Measurements from ENCODE around the gene RBM12. TPM values are rescaled to one million over a fixed set of nuclear protein-coding genes. Genes with fewer than 3 reads are reported as not detected.

Gene RBM12
- total and polyA plus RNA-seq, 2 experiments from 2014 or later = 18.5 to 36.0 TPM

DNA sequence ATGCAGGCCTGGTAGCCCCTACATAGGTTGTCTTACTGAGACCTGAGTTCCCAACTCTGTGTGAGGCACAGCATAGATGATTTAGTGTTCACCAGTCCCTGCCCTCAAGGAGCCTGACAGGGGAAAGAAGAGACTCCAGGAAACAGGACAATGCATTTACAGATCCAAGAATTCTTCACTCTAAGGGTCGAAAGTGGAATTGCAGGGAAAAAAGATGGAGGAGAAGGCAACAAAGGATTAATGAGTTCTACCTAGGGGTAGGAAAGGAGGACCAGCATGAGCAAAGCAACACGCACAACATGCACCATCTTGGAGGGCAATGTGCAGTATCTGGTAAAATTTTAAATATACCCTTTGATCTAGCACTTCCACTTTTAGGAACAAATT lies 43.1 kb downstream of the RBM12 start:
- no peak for DNase-seq
- 96 to 97% methylated on average over 2 of the region's 2 CpGs for WGBS, 2 experiments (ENCODE audit: low coverage in 1 of 2, low lambda C conversion rate in 2 of 2, missing lambda C conversion rate in 2 of 2)
- H3K9ac ChIP-seq = no peak overlapping the region
- no peaks in the 10 kb centered on the region for H3K9me2 ChIP-seq (ENCODE audit: insufficient read depth)
- H2AFZ ChIP-seq = no peak overlapping the region
- H3K9me3 ChIP-seq (ENCODE audit: low read depth) = no peaks in the 10 kb centered on the region
- peaks cover 10% of the 10 kb centered on the region for H3K4me1 ChIP-seq (ENCODE audit: insufficient read depth)
- H3K79me2 ChIP-seq (ENCODE audit: insufficient read depth) = no peaks in the 10 kb centered on the region
- H3K4me2 ChIP-seq (ENCODE audit: unreplicated experiment) = no peak overlapping the region
- H3K4me3 ChIP-seq = no peak overlapping the region
- no peaks in the 10 kb centered on the region for H3K27me3 ChIP-seq (replicated peaks; ENCODE audit: insufficient read depth)
- no peak overlapping the region for H3K27ac ChIP-seq
- no peak for TF ChIP-seq EZH2phosphoT487 (IDR thresholded peaks at IDR 0.05; ENCODE audit: insufficient read depth, low read depth)
- TF ChIP-seq EZH2 (IDR thresholded peaks at IDR 0.05; ENCODE audit: insufficient read depth, poor library complexity, severe bottlenecking) = no peak
- peaks cover 29% of the 10 kb centered on the region for H3F3A ChIP-seq (ENCODE audit: insufficient read depth)
- H3K36me3 ChIP-seq (ENCODE audit: low read depth) = peaks cover 10% of the 10 kb centered on the region; the same call in 1 of the 2 replicates
- no peaks in the 10 kb centered on the region for H4K20me1 ChIP-seq (ENCODE audit: insufficient read depth)
- in situ Hi-C loops (cut with MboI) = no loop called here

- no peak overlapping the region for H3K4me2 ChIP-seq (ENCODE audit: unreplicated experiment)
- peaks cover 7% of the 10 kb centered on the region; the same call in 1 of the 2 replicates for H3K36me3 ChIP-seq (ENCODE audit: low read depth)
- 75% methylated on average over 11 of the region's 11 CpGs for WGBS, 2 experiments (ENCODE audit: low coverage in 1 of 2, low lambda C conversion rate in 2 of 2, missing lambda C conversion rate in 2 of 2)
- H3K27ac ChIP-seq = no peak overlapping the region
- in situ Hi-C loops (cut with MboI) = no loop called here
- H2AFZ ChIP-seq = no peak overlapping the region
- TF ChIP-seq EZH2 (IDR thresholded peaks at IDR 0.05; ENCODE audit: insufficient read depth, poor library complexity, severe bottlenecking) = no peak
- TF ChIP-seq EZH2phosphoT487 (IDR thresholded peaks at IDR 0.05; ENCODE audit: insufficient read depth, low read depth) = no peak
- no peaks in the 10 kb centered on the region for H3K9me2 ChIP-seq (ENCODE audit: insufficient read depth)
- no peaks in the 10 kb centered on the region for H3K9me3 ChIP-seq (ENCODE audit: low read depth)
- H3K79me2 ChIP-seq (ENCODE audit: insufficient read depth) = no peaks in the 10 kb centered on the region
- H4K20me1 ChIP-seq (ENCODE audit: insufficient read depth) = no peaks in the 10 kb centered on the region
- H3K9ac ChIP-seq = no peak overlapping the region
- no peak overlapping the region for H3K4me3 ChIP-seq
- H3K27me3 ChIP-seq (replicated peaks; ENCODE audit: insufficient read depth) = no peaks in the 10 kb centered on the region
- H3K4me1 ChIP-seq (ENCODE audit: insufficient read depth) = peaks cover 10% of the 10 kb centered on the region
- DNase-seq = no peak
- H3F3A ChIP-seq (ENCODE audit: insufficient read depth) = peaks cover 29% of the 10 kb centered on the region
Observed at GRCh38 chr20:35620818-35621559, 43.7 kb downstream of the RBM12 start.

- TF ChIP-seq EZH2phosphoT487 (IDR thresholded peaks at IDR 0.05; ENCODE audit: insufficient read depth, low read depth) = no peak
- TF ChIP-seq EZH2 (IDR thresholded peaks at IDR 0.05; ENCODE audit: insufficient read depth, poor library complexity, severe bottlenecking) = no peak
- H3K36me3 ChIP-seq (ENCODE audit: low read depth) = no peaks in the 10 kb centered on the region
- H3K27me3 ChIP-seq (replicated peaks; ENCODE audit: insufficient read depth) = no peaks in the 10 kb centered on the region
- no peaks in the 10 kb centered on the region for H4K20me1 ChIP-seq (ENCODE audit: insufficient read depth)
- peak; percentile 86 for DNase-seq
- H3K9me2 ChIP-seq (ENCODE audit: insufficient read depth) = no peaks in the 10 kb centered on the region
- peaks cover 25% of the 10 kb centered on the region for H3F3A ChIP-seq (ENCODE audit: insufficient read depth)
- H3K4me3 ChIP-seq = peak overlapping the region; percentile 72
- peak overlapping the region; percentile 83 for H3K4me2 ChIP-seq (ENCODE audit: unreplicated experiment)
- H3K27ac ChIP-seq = no peak overlapping the region
- WGBS, 2 experiments (ENCODE audit: low coverage in 1 of 2, low lambda C conversion rate in 2 of 2, missing lambda C conversion rate in 2 of 2) = 6 to 8% methylated on average over 37 to 49 of the region's 49 CpGs
- H3K9me3 ChIP-seq (ENCODE audit: low read depth) = no peaks in the 10 kb centered on the region
- peak overlapping the region; percentile 36 for H3K9ac ChIP-seq
- in situ Hi-C loops (cut with MboI) = no loop called here
- H3K4me1 ChIP-seq (ENCODE audit: insufficient read depth) = peaks cover 10% of the 10 kb centered on the region
- peak overlapping the region; percentile 54 for H2AFZ ChIP-seq
- H3K79me2 ChIP-seq (ENCODE audit: insufficient read depth) = no peaks in the 10 kb centered on the region
Observed at GRCh38 chr20:35619196-35620095, 45.3 kb downstream of the RBM12 start.

- WGBS, 2 experiments (ENCODE audit: low coverage in 1 of 2, low lambda C conversion rate in 2 of 2, missing lambda C conversion rate in 2 of 2) = 1 to 3% methylated on average over 29 to 32 of the region's 35 CpGs
- no peak overlapping the region for H3K27ac ChIP-seq
- H3F3A ChIP-seq (ENCODE audit: insufficient read depth) = peaks cover 25% of the 10 kb centered on the region
- no peak for TF ChIP-seq EZH2 (IDR thresholded peaks at IDR 0.05; ENCODE audit: insufficient read depth, poor library complexity, severe bottlenecking)
- no peak for TF ChIP-seq EZH2phosphoT487 (IDR thresholded peaks at IDR 0.05; ENCODE audit: insufficient read depth, low read depth)
- H3K9me2 ChIP-seq (ENCODE audit: insufficient read depth) = no peaks in the 10 kb centered on the region
- H3K9ac ChIP-seq = peak overlapping the region; percentile 69
- no peaks in the 10 kb centered on the region for H4K20me1 ChIP-seq (ENCODE audit: insufficient read depth)
- peaks cover 10% of the 10 kb centered on the region for H3K4me1 ChIP-seq (ENCODE audit: insufficient read depth)
- H3K79me2 ChIP-seq (ENCODE audit: insufficient read depth) = no peaks in the 10 kb centered on the region
- peak overlapping the region; percentile 79 for H2AFZ ChIP-seq
- in situ Hi-C loops (cut with MboI) = no loop called here
- no peaks in the 10 kb centered on the region for H3K9me3 ChIP-seq (ENCODE audit: low read depth)
- no peaks in the 10 kb centered on the region for H3K27me3 ChIP-seq (replicated peaks; ENCODE audit: insufficient read depth)
- DNase-seq = peak; percentile 62
- peak overlapping the region; percentile 68 for H3K4me2 ChIP-seq (ENCODE audit: unreplicated experiment)
- H3K36me3 ChIP-seq (ENCODE audit: low read depth) = no peaks in the 10 kb centered on the region
- peak overlapping the region; percentile 72 for H3K4me3 ChIP-seq
Observed at GRCh38 chr20:35618263-35619131, 46.2 kb downstream of the RBM12 start.
